KMS-11 (cell line): ENCODE measurements around the gene CLN3.
A peak's percentile ranks its signal among the peaks of the same experiment; 100 is the strongest.
"Not testable (repeated sequence)": the region's sequence is repeated elsewhere in the genome, so short reads cannot be mapped to it uniquely, and the experiment has no call there.

Experiments
- H2AFZ ChIP-seq: fragments of 200-600 bp; sonication (generic); 2 replicates; pipeline ENCODE4 v1.6.1; 2016; ENCODE audit warnings: antibody characterized with exemption, mixed run types, low read depth
- H3K27ac ChIP-seq: fragments of 200-600 bp; sonication (generic); 2 replicates; pipeline ENCODE4 v1.6.1; 2016; ENCODE audit warnings: mild to moderate bottlenecking, mixed run types
- H3K27me3 ChIP-seq: fragments of 200-600 bp; sonication (generic); 2 replicates; pipeline ENCODE4 v1.6.1; 2017; ENCODE audit warnings: mild to moderate bottlenecking, low read depth, mixed run types, moderate library complexity; ENCODE audit not compliant: insufficient read depth
- H3K36me3 ChIP-seq: fragments of 200-600 bp; sonication (generic); 2 replicates; pipeline ENCODE4 v1.6.1; 2017; ENCODE audit warnings: mild to moderate bottlenecking, mixed run types; ENCODE audit not compliant: insufficient read depth
- H3K4me1 ChIP-seq: fragments of 200-600 bp; sonication (generic); 2 replicates; pipeline ENCODE4 v1.6.1; 2016; ENCODE audit warnings: mild to moderate bottlenecking, low read depth, mixed run types; ENCODE audit not compliant: poor library complexity, severe bottlenecking
- H3K4me2 ChIP-seq: fragments of 200-600 bp; sonication (generic); 2 replicates; pipeline ENCODE4 v1.7.0; 2016; ENCODE audit warnings: mild to moderate bottlenecking, mixed run types
- H3K4me3 ChIP-seq: fragments of 200-600 bp; sonication (generic); IDR thresholded peaks from 2 replicates; pipeline ENCODE4 v1.6.1; 2017; ENCODE audit warnings: low read depth, low read length, mixed read lengths; ENCODE audit not compliant: insufficient read depth
- H3K79me2 ChIP-seq: fragments of 200-600 bp; sonication (generic); 2 replicates; pipeline ENCODE4 v1.6.1; 2016; ENCODE audit warnings: low read depth, mixed run types; ENCODE audit not compliant: insufficient read depth
- H3K9ac ChIP-seq: fragments of 200-600 bp; sonication (generic); 2 replicates; pipeline ENCODE4 v1.6.1; 2016; ENCODE audit warnings: mild to moderate bottlenecking, mixed run types
- H4K20me1 ChIP-seq: fragments of 200-600 bp; sonication (generic); 2 replicates; pipeline ENCODE4 v1.6.1; 2016; ENCODE audit warnings: mild to moderate bottlenecking, mixed run types; ENCODE audit not compliant: insufficient read depth
- TF ChIP-seq, protein P1 (sequence below): fragments of 200-600 bp; sonication (generic); conservative IDR thresholded peaks from 2 replicates; pipeline ENCODE4 v1.6.1; 2017; ENCODE audit warnings: low read depth, mild to moderate bottlenecking, antibody characterized with exemption, low read length, moderate library complexity, mixed read lengths

CLN3 gene

DNA sequence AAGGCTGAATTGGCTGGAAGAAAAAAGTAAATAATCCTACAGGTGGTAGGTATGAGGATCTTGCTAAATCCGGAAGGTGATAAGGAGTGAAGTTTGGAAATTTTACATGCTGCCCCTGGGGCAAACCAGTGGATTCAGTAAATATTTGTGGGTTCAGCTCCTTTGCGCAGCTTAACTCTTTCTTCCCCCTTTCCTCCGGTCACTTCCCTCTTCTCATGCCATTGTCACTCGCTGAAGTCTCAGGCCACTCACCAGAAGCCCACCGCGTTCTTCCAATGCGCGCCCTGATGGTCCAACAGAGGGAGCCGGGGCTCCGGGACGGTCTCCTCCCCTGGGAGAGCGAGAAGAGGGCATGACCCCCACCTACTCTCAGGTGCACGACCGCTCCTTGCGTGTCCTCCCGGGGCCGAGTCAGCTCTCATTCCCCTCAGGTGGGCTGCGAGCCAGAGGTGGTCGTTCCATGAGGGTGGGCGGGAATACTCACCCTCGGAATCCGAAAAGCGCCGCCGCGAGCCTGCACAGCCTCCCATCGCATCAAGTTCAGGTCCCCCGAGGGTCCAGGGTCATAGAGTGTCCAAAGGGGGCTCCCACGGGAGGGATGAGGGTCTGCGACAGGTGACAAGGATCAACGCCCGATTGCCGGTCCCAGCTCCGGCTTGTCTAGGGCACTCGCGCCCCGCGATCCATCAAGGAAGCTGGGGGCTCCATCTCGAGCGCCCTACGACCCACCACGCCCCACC is 474 bp downstream of the CLN3 start:
- 0 out of 2 replicates have a peak, but pooled peaks cover 11% of the 10 kb centered on the region for H3K79me2 ChIP-seq
- H3K4me2 ChIP-seq, result peak overlapping the region; percentile 94
- no peaks in the 10 kb centered on the region for H4K20me1 ChIP-seq
- H3K27me3 ChIP-seq, result peaks cover 6% of the 10 kb centered on the region; the same call in 1 of the 2 replicates
- H3K36me3 ChIP-seq, result no peaks in the 10 kb centered on the region
- no peak overlapping the region for H3K4me3 ChIP-seq
- peak overlapping the region; percentile 100 for H2AFZ ChIP-seq
- H3K27ac ChIP-seq, result peak overlapping the region; percentile 97
- peaks cover 54% of the 10 kb centered on the region for H3K4me1 ChIP-seq
- peak overlapping the region; percentile 97 for H3K9ac ChIP-seq
- TF ChIP-seq, protein P1, sequence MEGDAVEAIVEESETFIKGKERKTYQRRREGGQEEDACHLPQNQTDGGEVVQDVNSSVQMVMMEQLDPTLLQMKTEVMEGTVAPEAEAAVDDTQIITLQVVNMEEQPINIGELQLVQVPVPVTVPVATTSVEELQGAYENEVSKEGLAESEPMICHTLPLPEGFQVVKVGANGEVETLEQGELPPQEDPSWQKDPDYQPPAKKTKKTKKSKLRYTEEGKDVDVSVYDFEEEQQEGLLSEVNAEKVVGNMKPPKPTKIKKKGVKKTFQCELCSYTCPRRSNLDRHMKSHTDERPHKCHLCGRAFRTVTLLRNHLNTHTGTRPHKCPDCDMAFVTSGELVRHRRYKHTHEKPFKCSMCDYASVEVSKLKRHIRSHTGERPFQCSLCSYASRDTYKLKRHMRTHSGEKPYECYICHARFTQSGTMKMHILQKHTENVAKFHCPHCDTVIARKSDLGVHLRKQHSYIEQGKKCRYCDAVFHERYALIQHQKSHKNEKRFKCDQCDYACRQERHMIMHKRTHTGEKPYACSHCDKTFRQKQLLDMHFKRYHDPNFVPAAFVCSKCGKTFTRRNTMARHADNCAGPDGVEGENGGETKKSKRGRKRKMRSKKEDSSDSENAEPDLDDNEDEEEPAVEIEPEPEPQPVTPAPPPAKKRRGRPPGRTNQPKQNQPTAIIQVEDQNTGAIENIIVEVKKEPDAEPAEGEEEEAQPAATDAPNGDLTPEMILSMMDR, result no peak

DNA sequence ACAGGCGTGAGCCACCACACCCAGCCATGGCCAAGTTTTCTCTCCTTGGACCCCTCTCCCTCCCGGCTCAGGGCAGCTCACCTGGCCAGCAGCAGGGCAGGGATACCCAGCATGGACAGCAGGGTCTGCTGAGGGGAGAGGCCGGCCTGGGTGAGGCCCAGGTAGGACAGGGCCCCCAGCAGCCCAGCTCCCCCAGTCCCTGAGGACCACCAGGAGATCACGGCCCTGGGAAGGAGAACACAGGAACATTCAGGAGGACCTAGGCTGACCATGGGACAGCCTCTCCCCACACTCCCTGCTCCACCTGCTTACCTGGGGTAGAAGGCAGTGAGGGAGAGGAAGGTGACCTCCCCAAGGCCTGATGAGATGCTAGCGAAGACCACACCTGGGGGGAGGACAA is 5.6 kb downstream of the CLN3 start:
- no peaks in the 10 kb centered on the region for H3K27me3 ChIP-seq
- no peak overlapping the region for H3K9ac ChIP-seq
- no peak overlapping the region for H2AFZ ChIP-seq
- H3K27ac ChIP-seq, result no peak overlapping the region
- peaks cover 28% of the 10 kb centered on the region for H3K4me1 ChIP-seq
- TF ChIP-seq, protein P1, result no peak
- no peak overlapping the region for H3K4me2 ChIP-seq
- 0 out of 2 replicates have a peak, but pooled peaks cover 6% of the 10 kb centered on the region for H3K79me2 ChIP-seq
- no peaks in the 10 kb centered on the region for H3K36me3 ChIP-seq
- H3K4me3 ChIP-seq, result no peak overlapping the region
- no peaks in the 10 kb centered on the region for H4K20me1 ChIP-seq

DNA sequence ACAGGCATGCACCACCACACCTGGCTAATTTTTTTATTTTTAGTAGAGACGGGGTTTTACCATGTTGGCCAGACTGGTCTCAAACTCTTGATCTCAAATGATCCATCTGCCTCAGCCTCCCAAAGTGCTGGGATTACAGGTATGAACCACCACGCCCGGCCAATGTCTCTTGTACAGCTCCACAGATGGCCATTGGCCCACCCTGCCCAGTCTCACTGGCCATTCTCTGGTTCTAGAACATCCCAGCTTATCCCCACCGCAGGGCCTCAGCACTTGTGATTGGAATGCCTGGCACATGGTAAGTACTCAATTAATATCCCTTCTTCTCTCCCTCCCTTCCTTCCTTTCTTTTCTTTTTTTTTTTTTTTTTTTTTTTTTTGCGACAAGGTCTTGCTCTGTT is 8.5 kb downstream of the CLN3 start:
- not testable (repeated sequence) for H3K4me3 ChIP-seq, H3K9ac ChIP-seq, H3K36me3 ChIP-seq, H3K4me1 ChIP-seq, H3K27ac ChIP-seq, H3K4me2 ChIP-seq, H3K27me3 ChIP-seq, H3K79me2 ChIP-seq, H2AFZ ChIP-seq, H4K20me1 ChIP-seq

DNA sequence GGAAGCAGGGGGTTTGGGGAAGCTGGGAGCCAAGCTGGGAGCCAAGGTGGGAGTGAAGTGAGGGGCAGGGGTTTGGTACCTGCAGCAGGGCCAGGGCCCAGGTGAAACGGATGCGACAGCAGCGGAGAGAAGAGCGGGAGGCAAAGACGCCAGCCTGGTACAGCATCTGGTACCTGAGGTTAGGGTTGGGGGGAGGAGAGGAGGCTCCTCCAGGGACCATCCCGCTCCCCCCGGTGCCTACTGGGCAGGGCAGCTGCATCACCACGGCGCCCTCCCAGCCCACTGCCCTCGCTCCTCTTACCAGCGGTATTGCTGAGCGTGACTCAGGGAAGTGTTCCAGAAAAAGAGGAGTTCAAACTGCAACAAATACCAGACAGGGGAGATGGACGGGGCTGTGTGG is 9.8 kb downstream of the CLN3 start:
- no peak overlapping the region for H3K4me2 ChIP-seq
- no peaks in the 10 kb centered on the region for H3K27me3 ChIP-seq
- no peaks in the 10 kb centered on the region for H3K4me1 ChIP-seq
- TF ChIP-seq, protein P1, result no peak
- H3K27ac ChIP-seq, result no peak overlapping the region
- no peak overlapping the region for H3K9ac ChIP-seq
- H2AFZ ChIP-seq, result no peak overlapping the region
- H3K79me2 ChIP-seq, result no peaks in the 10 kb centered on the region
- no peaks in the 10 kb centered on the region for H3K36me3 ChIP-seq
- H4K20me1 ChIP-seq, result no peaks in the 10 kb centered on the region
- H3K4me3 ChIP-seq, result no peak overlapping the region

DNA sequence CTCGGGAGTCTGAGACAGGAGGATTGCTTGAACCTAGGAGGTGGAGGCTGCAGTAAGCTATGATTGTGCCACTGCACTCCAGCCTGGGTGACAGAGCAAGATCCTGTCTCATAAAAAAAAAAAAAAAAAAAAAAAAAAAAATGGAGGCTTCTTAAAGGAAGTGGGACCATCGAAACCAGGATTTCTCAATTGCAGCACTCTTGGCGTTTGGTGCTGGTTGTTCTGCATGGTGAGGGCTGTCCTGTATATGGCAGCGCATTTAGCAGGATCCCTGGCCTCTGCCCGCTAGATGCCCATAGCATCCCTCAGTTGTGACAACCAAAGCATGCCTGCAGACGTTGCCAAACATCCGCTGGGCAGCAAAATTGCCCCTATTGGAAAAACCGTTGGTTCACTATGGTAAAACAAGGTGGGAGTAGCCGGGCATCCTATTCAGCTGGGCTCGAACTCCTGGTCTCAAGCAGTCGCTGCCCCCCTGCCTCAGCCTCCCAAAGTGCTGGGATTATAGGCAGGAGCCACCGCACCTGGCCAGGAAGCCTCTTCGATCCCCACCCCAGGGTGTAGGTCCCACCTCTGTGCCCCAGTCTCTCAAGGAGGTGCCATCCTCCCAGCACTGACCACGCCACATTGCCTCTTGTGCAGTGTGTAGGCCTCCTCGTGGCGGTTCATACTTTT is 13.2 kb downstream of the CLN3 start:
- no peaks in the 10 kb centered on the region for H3K36me3 ChIP-seq
- no peaks in the 10 kb centered on the region for H3K79me2 ChIP-seq
- TF ChIP-seq, protein P1, result no peak

More for the DNA sequence above, 13.2 kb downstream of the CLN3 start:
- Histone ChIP-seq H3K9ac (no peak overlapping the region), H3K4me1 (no peaks in the 10 kb centered on the region), H3K27ac (no peak overlapping the region), H3K27me3 (no peaks in the 10 kb centered on the region), H2AFZ (no peak overlapping the region), H4K20me1 (no peaks in the 10 kb centered on the region), H3K4me3 (no peak overlapping the region), H3K4me2 (no peak overlapping the region)
